H9 (cell line): ENCODE results near the gene COL23A1. TPM values are rescaled to one million over a fixed set of nuclear protein-coding genes. Genes with fewer than 3 reads are reported as not detected.

Experiments
- DNase-seq: peaks from one replicate; pipeline ENCODE4 v3.0.0-alpha.2; 2017
- H2AFZ ChIP-seq: one replicate; pipeline ENCODE4 v1.6.1; 2013; ENCODE audit warnings: mild to moderate bottlenecking, low read length, control low read depth, moderate library complexity
- H2AK5ac ChIP-seq: 2 replicates; pipeline ENCODE4 v1.6.1; 2013; ENCODE audit warnings: low read length, control low read depth, mixed read lengths; ENCODE audit not compliant: insufficient read length
- H2BK120ac ChIP-seq: one replicate; pipeline ENCODE4 v1.6.1; 2013; ENCODE audit warnings: low read depth, mild to moderate bottlenecking, low read length, control low read depth, inconsistent platforms; ENCODE audit not compliant: poor library complexity, severe bottlenecking
- H2BK12ac ChIP-seq: 2 replicates; pipeline ENCODE4 v1.6.1; 2013; ENCODE audit warnings: low read length, control low read depth, mixed read lengths, low read depth; ENCODE audit not compliant: insufficient read length
- H2BK15ac ChIP-seq: 2 replicates; pipeline ENCODE4 v1.6.1; 2013; ENCODE audit warnings: low read depth, low read length, control low read depth
- H2BK20ac ChIP-seq: one replicate; pipeline ENCODE4 v1.6.1; 2013; ENCODE audit warnings: low read depth, mild to moderate bottlenecking, low read length, control low read depth, inconsistent platforms; ENCODE audit not compliant: poor library complexity, severe bottlenecking
- H2BK5ac ChIP-seq: 2 replicates; pipeline ENCODE4 v1.6.1; 2013; ENCODE audit warnings: low read length, control low read depth, mixed read lengths; ENCODE audit not compliant: insufficient read length
- H3K14ac ChIP-seq: 2 replicates; pipeline ENCODE4 v1.6.1; 2013; ENCODE audit warnings: low read length, control low read depth; ENCODE audit not compliant: insufficient read depth
- H3K18ac ChIP-seq: 2 replicates; pipeline ENCODE4 v1.6.1; 2013; ENCODE audit warnings: low read depth, mild to moderate bottlenecking, mixed read lengths, low read length, control low read depth; ENCODE audit not compliant: insufficient read length
- H3K23ac ChIP-seq: 2 replicates; pipeline ENCODE4 v1.6.1; 2013; ENCODE audit warnings: low read length, control low read depth, mixed read lengths, low read depth; ENCODE audit not compliant: insufficient read length
- H3K23me2 ChIP-seq: 2 replicates; pipeline ENCODE4 v1.6.1; 2013; ENCODE audit warnings: low read depth, mild to moderate bottlenecking, mixed read lengths, low read length, control low read depth; ENCODE audit not compliant: insufficient read length, poor library complexity, severe bottlenecking
- H3K27ac ChIP-seq: 2 replicates; pipeline ENCODE4 v1.5.1; 2013; ENCODE audit warnings: low read length, control low read depth, mixed read lengths, low read depth; ENCODE audit not compliant: insufficient read length
- H3K27me3 ChIP-seq: 2 replicates; pipeline ENCODE4 v1.6.1; 2013; ENCODE audit warnings: low read length, control low read depth, inconsistent platforms; ENCODE audit not compliant: insufficient read depth
- H3K4ac ChIP-seq: 2 replicates; pipeline ENCODE4 v1.6.1; 2013; ENCODE audit warnings: low read depth, mild to moderate bottlenecking, control low read depth, inconsistent platforms, low read length, moderate library complexity
- H3K4me1 ChIP-seq: 2 replicates; pipeline ENCODE4 v1.6.1; 2013; ENCODE audit warnings: low read length, control low read depth, inconsistent platforms; ENCODE audit not compliant: insufficient read depth
- H3K4me2 ChIP-seq: 2 replicates; pipeline ENCODE4 v1.6.1; 2013; ENCODE audit warnings: low read length, control low read depth, mixed read lengths; ENCODE audit not compliant: insufficient read length, insufficient read depth
- H3K56ac ChIP-seq: 2 replicates; pipeline ENCODE4 v1.6.1; 2013; ENCODE audit warnings: low read depth, mild to moderate bottlenecking, mixed read lengths, low read length, control low read depth; ENCODE audit not compliant: insufficient read length
- H3K79me1 ChIP-seq: 2 replicates; pipeline ENCODE4 v1.6.1; 2013; ENCODE audit warnings: low read depth, mild to moderate bottlenecking, moderate library complexity, low read length, control low read depth, inconsistent platforms; ENCODE audit not compliant: insufficient read depth, poor library complexity, severe bottlenecking
- H3K79me2 ChIP-seq: 2 replicates; pipeline ENCODE4 v1.6.1; 2013; ENCODE audit warnings: low read length, control low read depth, inconsistent platforms; ENCODE audit not compliant: insufficient read depth
- H3K9ac ChIP-seq: 2 replicates; pipeline ENCODE4 v1.6.1; 2013; ENCODE audit warnings: low read length, control low read depth, mixed read lengths; ENCODE audit not compliant: insufficient read length; ENCODE audit errors: extremely low read depth
- H3K9me3 ChIP-seq: one replicate; pipeline ENCODE4 v1.6.1; 2013; ENCODE audit warnings: low read depth, low read length, inconsistent platforms; ENCODE audit not compliant: control insufficient read depth
- H3T11ph ChIP-seq: one replicate; pipeline ENCODE4 v1.6.1; 2013; ENCODE audit warnings: mild to moderate bottlenecking, low read length, control low read depth, inconsistent platforms
- H4K20me1 ChIP-seq: one replicate; pipeline ENCODE4 v1.6.1; 2013; ENCODE audit not compliant: control insufficient read depth, insufficient read length, insufficient read depth
- H4K5ac ChIP-seq: 2 replicates; pipeline ENCODE4 v1.6.1; 2013; ENCODE audit warnings: low read depth, mild to moderate bottlenecking, mixed read lengths, low read length, control low read depth; ENCODE audit not compliant: insufficient read length
- H4K8ac ChIP-seq: replicated peaks from 2 replicates; pipeline ENCODE4 v1.6.1; 2013; ENCODE audit warnings: low read length, control low read depth, mixed read lengths, low read depth; ENCODE audit not compliant: insufficient read length
- H4K91ac ChIP-seq: 2 replicates; pipeline ENCODE4 v1.6.1; 2013; ENCODE audit warnings: low read depth, mild to moderate bottlenecking, moderate library complexity, mixed read lengths, low read length, control low read depth; ENCODE audit not compliant: insufficient read length
- H3K27ac Mint-ChIP-seq, 3 experiments: 2 replicates in 2 of 3; 3 replicates in 1 of 3; pipeline ENCODE4 v1.8.0; 2020 to 2021; ENCODE audit warnings: mixed read lengths in 3 of 3, mild to moderate bottlenecking in 1 of 3, moderate library complexity in 1 of 3
- H3K27me3 Mint-ChIP-seq: 2 replicates; pipeline ENCODE4 v1.8.0; 2021; ENCODE audit warnings: low read depth, mild to moderate bottlenecking, moderate library complexity, mixed read lengths
- H3K36me3 Mint-ChIP-seq, 3 experiments: 2 replicates in 2 of 3; 3 replicates in 1 of 3; pipeline ENCODE4 v1.8.0; 2020 to 2021; ENCODE audit warnings: low read depth in 3 of 3, mixed read lengths in 3 of 3; ENCODE audit not compliant: insufficient read depth in 1 of 3
- H3K4me1 Mint-ChIP-seq, 2 experiments: 2 replicates each; pipeline ENCODE4 v1.8.0; 2020; ENCODE audit warnings: mixed read lengths in 2 of 2
- H3K4me3 Mint-ChIP-seq, 2 experiments: 2 replicates in 1 of 2; 3 replicates in 1 of 2; pipeline ENCODE4 v1.8.0; 2020 to 2021; ENCODE audit warnings: mild to moderate bottlenecking in 2 of 2, mixed read lengths in 2 of 2, moderate library complexity in 1 of 2
- H3K9me3 Mint-ChIP-seq, 2 experiments: 2 replicates in 1 of 2; 3 replicates in 1 of 2; pipeline ENCODE4 v1.8.0; 2020; ENCODE audit warnings: mild to moderate bottlenecking in 2 of 2, mixed read lengths in 2 of 2, moderate library complexity in 1 of 2
- CTCF ChIP-seq: fragments of 200-600 bp; sonication (generic); conservative IDR thresholded peaks from 3 replicates; pipeline ENCODE4 v1.8.0; 2021; ENCODE audit warnings: antibody characterized with exemption, mild to moderate bottlenecking
- WGBS: extraction: QIAGEN DNeasy Blood & Tissue Kit; methylation state at CpG from one replicate; pipeline ENCODE4 v1.1.7; 2013; ENCODE audit warnings: missing lambda C conversion rate, low lambda C conversion rate, mixed read lengths; ENCODE audit not compliant: insufficient read length; ENCODE audit errors: extremely low coverage; 5-methylcytosine and 5-hydroxymethylcytosine counted together
- total RNA-seq: library from RNA; stranded (reverse); gene quantifications from 2 replicates; pipeline ENCODE4 v1.2.1, GENCODE V29; 2021

The COL23A1 gene
- total RNA-seq, 1 experiment from 2014 or later, result 2.6 TPM

- no peak overlapping the region for H2AK5ac ChIP-seq
- H3K27me3 ChIP-seq, result no peaks in the 10 kb centered on the region
- H3K36me3 Mint-ChIP-seq, result no peaks in the 10 kb centered on the region
- no peak overlapping the region for H2AFZ ChIP-seq
- DNase-seq, result no peak
- H2BK12ac ChIP-seq, result no peak overlapping the region
- no peak overlapping the region for H4K8ac ChIP-seq
- H4K91ac ChIP-seq, result no peak overlapping the region
- no peak overlapping the region for H3K27ac Mint-ChIP-seq
- H2BK5ac ChIP-seq, result no peak overlapping the region
- H3K4me2 ChIP-seq, result no peak overlapping the region
- no peak for TF ChIP-seq CTCF
- H3K56ac ChIP-seq, result no peak overlapping the region
- no peaks in the 10 kb centered on the region for H3K4me1 ChIP-seq
- no peaks in the 10 kb centered on the region for H3K79me2 ChIP-seq
- no peak overlapping the region for H2BK20ac ChIP-seq
- peaks cover 5% of the 10 kb centered on the region in 2 experiments; a peak in 3 of 5 replicates for H3K9me3 Mint-ChIP-seq
- no peak overlapping the region for H2BK15ac ChIP-seq
- H3K9me3 ChIP-seq, result no peaks in the 10 kb centered on the region
- no peak overlapping the region for H3K4ac ChIP-seq
- no peak overlapping the region for H3K27ac ChIP-seq
- peaks cover 0 to 3% of the 10 kb centered on the region in 2 experiments; a peak in 1 of 4 replicates for H3K4me1 Mint-ChIP-seq
- H3K79me1 ChIP-seq, result no peaks in the 10 kb centered on the region
- no peaks in the 10 kb centered on the region; the same call in 1 of the 2 replicates for H3K27me3 Mint-ChIP-seq
- no peak overlapping the region for H3K9ac ChIP-seq
- WGBS, result no CpG with 5 or more reads among the region's 8 CpGs
- no peak overlapping the region for H3K23ac ChIP-seq
- H3T11ph ChIP-seq, result no peak overlapping the region
- no peaks in the 10 kb centered on the region for H3K23me2 ChIP-seq
- no peak overlapping the region for H2BK120ac ChIP-seq
- H4K5ac ChIP-seq, result no peak overlapping the region
- H3K14ac ChIP-seq, result no peak overlapping the region
- H4K20me1 ChIP-seq, result no peaks in the 10 kb centered on the region
- no peak overlapping the region for H3K18ac ChIP-seq
- H3K4me3 Mint-ChIP-seq, result no peak overlapping the region
These were observed 185.2 kb downstream of the COL23A1 start for GRCh38 chr5:178404987-178405386.
